GDM1 (cell line): ENCODE data around the gene ATP11A.

Experiments used
- DNase-seq: peaks from one replicate; lab custom pipeline; 2025; lab: John Stamatoyannopoulos, UW

ATP11A gene

DNA sequence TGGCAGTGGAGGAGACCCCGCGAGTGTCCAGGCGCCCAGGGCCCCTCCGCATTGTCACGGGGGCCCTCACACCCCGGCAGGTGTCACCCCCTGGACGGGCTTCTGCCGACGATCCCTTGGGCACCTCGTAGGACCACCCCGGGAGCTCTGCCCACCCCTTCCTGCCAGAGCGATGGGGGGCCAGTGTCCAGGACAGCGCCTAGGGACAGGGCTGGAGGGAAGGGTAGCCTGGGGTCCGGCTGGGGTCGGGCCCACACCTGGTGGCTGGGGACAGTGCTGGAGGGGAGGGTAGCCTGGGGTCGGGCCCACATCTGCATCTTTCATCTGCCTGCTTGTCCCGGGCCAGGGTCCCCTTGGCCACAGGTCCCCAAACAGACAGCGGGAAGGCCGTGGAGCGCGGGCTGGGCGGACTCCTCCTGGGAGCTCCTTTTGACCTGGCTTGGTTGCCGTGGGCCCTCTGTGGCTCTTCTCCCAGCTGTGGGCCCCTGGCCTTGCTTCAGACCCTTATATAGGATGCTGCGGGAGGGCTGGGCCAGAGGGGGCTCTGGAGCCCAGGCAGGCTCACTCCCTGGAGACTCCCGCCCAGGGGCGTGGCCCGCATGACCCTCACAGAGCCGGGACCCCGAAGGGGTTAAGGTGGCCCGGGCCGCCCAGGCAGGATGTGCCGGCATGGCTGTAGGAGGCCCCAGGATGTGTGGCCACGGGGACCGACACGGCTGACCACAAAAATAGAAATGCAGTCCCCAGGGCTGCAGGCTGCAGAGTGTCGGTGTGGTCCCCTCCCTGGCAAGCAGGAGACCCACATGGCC is 205.0 kb downstream of the ATP11A start:
- no peak for DNase-seq

- DNase-seq: no peak
These were observed 206.0 kb downstream of the ATP11A start for GRCh38 chr13:112895521-112896465.

DNA sequence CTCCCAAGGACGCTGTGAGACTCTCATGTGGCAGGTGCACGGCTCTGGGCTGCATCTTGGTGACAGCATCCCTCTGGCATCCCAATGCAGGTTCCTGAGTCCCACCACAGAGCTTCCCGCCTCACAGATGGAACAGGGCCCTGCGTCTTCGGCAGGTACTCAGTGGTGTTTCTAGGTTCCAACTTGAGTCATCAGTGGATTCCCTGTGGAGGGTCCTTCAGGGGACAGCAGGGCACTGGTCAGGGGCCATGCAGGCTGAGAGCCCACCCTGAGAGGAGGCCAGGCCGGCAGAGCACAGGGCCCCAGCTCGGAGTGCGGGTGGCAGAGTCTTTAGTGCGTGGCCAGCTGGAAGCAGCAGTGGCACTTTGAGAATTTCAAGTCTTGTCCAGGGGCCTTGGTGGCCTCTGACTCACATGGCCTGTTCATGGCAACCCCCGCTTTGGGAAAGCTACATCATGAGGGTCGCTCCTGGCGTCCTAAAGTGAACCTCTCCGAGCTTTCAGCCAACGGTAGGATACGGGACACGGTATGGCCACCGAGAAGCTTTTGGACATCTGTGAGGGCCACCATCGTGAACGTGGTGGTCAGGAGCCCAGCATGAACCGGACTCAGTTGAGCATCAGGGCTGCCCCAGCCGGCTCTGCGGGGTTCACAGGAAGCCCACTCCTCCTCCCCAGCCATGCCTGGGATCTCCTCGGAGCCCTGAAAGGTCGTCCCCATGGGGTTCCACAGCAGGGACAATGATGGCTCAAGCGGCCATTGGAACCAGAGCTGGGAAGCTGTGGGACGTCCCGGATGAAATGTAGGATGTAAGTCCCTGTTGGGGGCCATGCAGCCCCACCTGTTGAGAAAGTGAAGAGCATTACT is 207.1 kb downstream of the ATP11A start:
- no peak for DNase-seq

- no peak for DNase-seq
These were observed 207.7 kb downstream of the ATP11A start for GRCh38 chr13:112897603-112897955.

GRCh38 chr13:112897956-112898620 is 208.2 kb downstream of the ATP11A start:
- DNase-seq: no peak

GRCh38 chr13:112898621-112899280 is 208.9 kb downstream of the ATP11A start:
- DNase-seq: no peak

- DNase-seq: no peak
These were observed 209.7 kb downstream of the ATP11A start for GRCh38 chr13:112899281-112900225.

DNA sequence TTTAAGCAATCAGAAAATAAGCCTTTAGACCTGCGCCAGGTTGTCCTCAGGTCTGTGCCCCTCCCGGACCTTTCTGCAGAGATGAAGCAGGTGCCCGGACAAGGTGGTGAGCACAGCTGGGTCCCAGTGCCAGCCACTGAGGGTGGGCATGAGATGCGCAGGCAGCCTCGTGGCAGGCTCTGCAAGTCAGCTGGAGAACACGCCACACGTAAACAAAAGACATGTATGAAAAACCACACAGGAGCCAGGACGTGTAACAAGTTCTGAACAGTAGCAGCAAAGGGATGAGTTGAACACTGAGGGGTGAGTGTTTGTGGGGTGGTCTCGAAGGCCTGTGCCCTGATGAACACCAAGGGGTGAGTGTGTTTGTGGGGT is 210.4 kb downstream of the ATP11A start:
- no peak for DNase-seq

DNA sequence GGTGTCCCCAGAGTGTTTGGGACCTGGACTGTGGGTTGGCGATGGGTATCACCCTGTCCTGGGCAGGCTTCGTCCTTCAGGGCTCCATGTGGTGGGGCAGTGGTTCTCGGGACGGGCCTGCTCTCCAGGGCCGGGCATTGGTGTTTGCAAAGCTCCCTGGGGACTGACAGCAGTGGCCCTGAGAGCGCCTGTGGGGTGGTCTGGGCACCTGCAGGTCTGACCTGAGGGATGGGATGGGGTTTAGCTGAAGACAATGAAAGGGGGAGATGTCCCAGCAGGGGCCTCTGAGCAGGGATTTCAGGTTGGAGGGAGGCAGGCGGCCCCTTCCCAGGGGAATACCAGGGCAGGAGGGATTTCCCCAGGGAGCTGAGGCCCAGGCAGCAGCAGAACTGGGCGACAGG is 210.9 kb downstream of the ATP11A start:
- DNase-seq: no peak

- DNase-seq: no peak
These were observed 212.3 kb downstream of the ATP11A start for GRCh38 chr13:112902101-112902651.

- no peak for DNase-seq
These were observed 212.8 kb downstream of the ATP11A start for GRCh38 chr13:112902669-112903068.

DNA sequence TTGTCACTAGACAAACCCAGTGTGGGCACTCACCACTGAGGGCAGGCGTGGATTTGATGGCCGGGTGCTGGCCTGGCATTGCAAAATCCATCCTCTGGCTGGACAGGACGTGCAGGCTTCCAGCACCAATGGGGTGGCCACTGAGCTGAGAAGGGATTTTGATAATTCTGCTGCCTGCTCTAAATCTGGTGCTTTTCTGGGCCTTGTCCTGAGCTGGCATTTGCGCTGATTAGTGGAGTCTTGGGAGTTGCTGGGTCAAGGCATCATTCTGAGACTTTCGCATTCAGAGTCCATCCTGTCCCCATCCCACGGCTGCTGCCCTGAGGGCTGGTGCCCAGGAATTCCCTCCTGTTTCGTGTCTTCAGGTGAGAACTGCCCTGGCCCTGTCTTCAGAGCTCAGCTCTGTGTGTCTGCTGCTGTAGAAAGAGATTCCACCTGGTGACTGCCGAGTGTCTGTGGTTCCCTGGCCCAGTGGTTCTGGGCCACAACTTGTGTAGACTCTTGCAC is 213.3 kb downstream of the ATP11A start:
- no peak for DNase-seq

DNA sequence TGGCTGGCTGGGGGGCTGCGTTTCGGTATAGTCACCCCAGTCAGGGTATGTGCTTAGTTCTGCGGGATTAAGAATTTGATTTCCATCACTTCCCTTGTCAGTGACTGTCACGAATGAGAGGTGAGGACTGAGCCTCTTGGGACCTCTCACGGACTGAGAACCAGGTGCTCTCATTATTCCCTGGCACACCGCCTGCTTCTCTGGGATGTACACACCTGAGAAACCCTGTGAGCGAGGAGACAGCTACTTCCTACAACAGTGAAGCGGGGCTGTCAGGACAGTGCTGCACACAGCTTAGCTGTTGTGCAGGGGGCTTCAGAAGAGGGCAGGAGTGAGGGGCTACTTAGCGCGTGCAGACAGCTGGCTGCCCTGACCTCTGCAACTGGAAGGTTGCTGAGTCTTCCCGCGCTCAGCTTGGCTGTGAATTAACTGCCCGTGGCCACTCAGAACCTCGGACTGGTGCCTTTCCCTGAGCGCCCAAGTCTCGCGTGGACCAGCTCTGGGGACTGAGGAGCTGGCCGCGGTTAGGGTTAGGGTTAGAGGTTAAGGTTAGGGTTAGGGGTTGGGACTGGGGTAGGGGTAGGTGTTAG is 213.9 kb downstream of the ATP11A start:
- no peak for DNase-seq

DNA sequence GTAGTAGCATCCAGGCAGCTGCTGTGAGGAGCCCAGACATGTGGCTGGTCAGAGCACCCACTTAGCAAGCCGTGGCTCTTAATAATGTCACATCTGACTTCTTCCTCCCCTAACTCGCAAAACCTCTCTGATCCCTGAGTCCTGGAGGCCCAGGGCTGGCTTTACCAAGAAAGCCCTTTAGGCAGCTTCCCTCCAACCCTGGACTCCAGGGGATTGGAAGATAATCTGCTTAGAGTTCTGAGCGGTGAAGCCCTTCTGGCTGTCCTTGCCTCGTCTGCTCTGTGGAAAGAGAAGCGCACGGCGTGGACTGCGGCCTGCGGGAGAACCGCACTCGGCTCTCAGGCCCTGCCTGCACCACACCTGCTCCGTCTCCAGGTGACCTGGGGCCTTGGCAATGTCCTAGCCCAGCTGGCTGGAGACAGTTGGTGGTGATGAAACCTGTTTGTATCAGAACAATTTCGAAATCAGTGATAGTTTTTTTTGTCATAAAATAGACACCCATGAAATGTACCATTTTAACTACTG is 214.7 kb downstream of the ATP11A start:
- DNase-seq: no peak

- DNase-seq: no peak
These were observed 215.2 kb downstream of the ATP11A start for GRCh38 chr13:112905086-112905485.

GRCh38 chr13:112905619-112905989 is 215.8 kb downstream of the ATP11A start:
- DNase-seq: no peak

GRCh38 chr13:112905990-112906641 is 216.3 kb downstream of the ATP11A start:
- DNase-seq: no peak

GRCh38 chr13:112907286-112907685 is 217.4 kb downstream of the ATP11A start:
- no peak for DNase-seq
